Fibroblast of skin of back (primary cell): ENCODE results near the gene IRS2.
"Not testable (repeated sequence)": the region's sequence is repeated elsewhere in the genome, so short reads cannot be mapped to it uniquely, and the experiment has no call there.

Experiments used
- DNase-seq: peaks from one replicate; pipeline ENCODE4 v3.0.0-alpha.2; 2013

The IRS2 gene

GRCh38 chr13:109732470-109733170 is 53.8 kb downstream of the IRS2 start:
- DNase-seq: not testable (repeated sequence)

- DNase-seq: no peak
Measured at GRCh38 chr13:109730812-109731335, 55.5 kb downstream of the IRS2 start.

- DNase-seq: peak; percentile 26
Measured at GRCh38 chr13:109728791-109729731, 57.3 kb downstream of the IRS2 start.

GRCh38 chr13:109728061-109728460 is 58.3 kb downstream of the IRS2 start:
- no peak for DNase-seq

- DNase-seq: no peak
Measured at GRCh38 chr13:109727251-109727650, 59.1 kb downstream of the IRS2 start.

GRCh38 chr13:109725995-109726637 is 60.3 kb downstream of the IRS2 start:
- DNase-seq: no peak

GRCh38 chr13:109725297-109725696 is 61.1 kb downstream of the IRS2 start:
- DNase-seq: no peak

GRCh38 chr13:109724603-109725002 is 61.8 kb downstream of the IRS2 start:
- DNase-seq: no peak

GRCh38 chr13:109723046-109723445 is 63.3 kb downstream of the IRS2 start:
- no peak for DNase-seq

GRCh38 chr13:109722068-109722467 is 64.3 kb downstream of the IRS2 start:
- no peak for DNase-seq

- DNase-seq: no peak
Measured at GRCh38 chr13:109720758-109721184, 65.6 kb downstream of the IRS2 start.

GRCh38 chr13:109719962-109720646 is 66.3 kb downstream of the IRS2 start:
- no peak for DNase-seq

GRCh38 chr13:109718726-109719125 is 67.7 kb downstream of the IRS2 start:
- no peak for DNase-seq

GRCh38 chr13:109717686-109718085 is 68.7 kb downstream of the IRS2 start:
- DNase-seq: no peak

GRCh38 chr13:109715902-109716301 is 70.5 kb downstream of the IRS2 start:
- DNase-seq: peak; percentile 7

GRCh38 chr13:109713681-109714080 is 72.7 kb downstream of the IRS2 start:
- no peak for DNase-seq

- no peak for DNase-seq
Measured at GRCh38 chr13:109712124-109712722, 74.2 kb downstream of the IRS2 start.

- DNase-seq: no peak
Measured at GRCh38 chr13:109707742-109708617, 78.4 kb downstream of the IRS2 start.

GRCh38 chr13:109707044-109707741 is 79.2 kb downstream of the IRS2 start:
- DNase-seq: peak; percentile 11
